ENCODE data around the gene MTMR11. TPM values are rescaled to one million over a fixed set of nuclear protein-coding genes. Genes with fewer than 3 reads are reported as not detected.

Gene MTMR11
- total and polyA plus RNA-seq, 2 of the 13 experiments (the other 11 are each of a cell fraction or from before 2014, with no cell fraction given), result 0.49 to 2.8 TPM

- TF ChIP-seq ZBTB10 (CRISPR knock-in tag; IDR thresholded peaks at IDR 0.05; ENCODE audit: borderline replicate concordance) (peak; percentile 64; the same call in 1 of the 2 replicates), ZMYM2 (CRISPR knock-in tag; IDR thresholded peaks at IDR 0.05) (0 out of 2 replicates have a peak, but pooled peaks have one; percentile 16), ZNF788 (CRISPR knock-in tag; IDR thresholded peaks at IDR 0.05; ENCODE audit: borderline replicate concordance) (peak; percentile 47; the same call in 1 of the 2 replicates), KDM6A (CRISPR knock-in tag; IDR thresholded peaks at IDR 0.05; ENCODE audit: low read depth) (no peak), ZNF350 (CRISPR knock-in tag; IDR thresholded peaks at IDR 0.05; ENCODE audit: borderline replicate concordance, low read depth) (no peak; the same call in 1 of the 2 replicates), CHCHD3 (CRISPR knock-in tag; IDR thresholded peaks at IDR 0.05) (no peak), SRY (CRISPR knock-in tag; IDR thresholded peaks at IDR 0.05) (no peak), MLX (CRISPR knock-in tag; IDR thresholded peaks at IDR 0.05) (peak; percentile 27), PATZ1 (CRISPR knock-in tag; IDR thresholded peaks at IDR 0.05) (peak; percentile 70), ZNF337 (CRISPR knock-in tag; IDR thresholded peaks at IDR 0.05; ENCODE audit: borderline replicate concordance, low read depth) (no peak), ZNF687 (CRISPR knock-in tag; IDR thresholded peaks at IDR 0.05) (no peak; the same call in 1 of the 2 replicates), HIC2 (CRISPR knock-in tag; IDR thresholded peaks at IDR 0.05; ENCODE audit: low read depth) (peak; percentile 27; the same call in 1 of the 2 replicates), ZNF768 (CRISPR knock-in tag; IDR thresholded peaks at IDR 0.05) (peak; percentile 76), FOXP4 (CRISPR knock-in tag; IDR thresholded peaks at IDR 0.05) (peak; percentile 16; the same call in 1 of the 2 replicates)
Measured at GRCh38 chr1:149886396-149887195, 50.1 kb downstream of the MTMR11 start (continued).
